ENCODE measurements around the gene KATNBL1. TPM values are rescaled to one million over a fixed set of nuclear protein-coding genes. Genes with fewer than 3 reads are reported as not detected.

KATNBL1 gene, protein sequence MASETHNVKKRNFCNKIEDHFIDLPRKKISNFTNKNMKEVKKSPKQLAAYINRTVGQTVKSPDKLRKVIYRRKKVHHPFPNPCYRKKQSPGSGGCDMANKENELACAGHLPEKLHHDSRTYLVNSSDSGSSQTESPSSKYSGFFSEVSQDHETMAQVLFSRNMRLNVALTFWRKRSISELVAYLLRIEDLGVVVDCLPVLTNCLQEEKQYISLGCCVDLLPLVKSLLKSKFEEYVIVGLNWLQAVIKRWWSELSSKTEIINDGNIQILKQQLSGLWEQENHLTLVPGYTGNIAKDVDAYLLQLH
- 42.8 and 61.0 TPM in 2 replicates for total RNA-seq

DNA sequence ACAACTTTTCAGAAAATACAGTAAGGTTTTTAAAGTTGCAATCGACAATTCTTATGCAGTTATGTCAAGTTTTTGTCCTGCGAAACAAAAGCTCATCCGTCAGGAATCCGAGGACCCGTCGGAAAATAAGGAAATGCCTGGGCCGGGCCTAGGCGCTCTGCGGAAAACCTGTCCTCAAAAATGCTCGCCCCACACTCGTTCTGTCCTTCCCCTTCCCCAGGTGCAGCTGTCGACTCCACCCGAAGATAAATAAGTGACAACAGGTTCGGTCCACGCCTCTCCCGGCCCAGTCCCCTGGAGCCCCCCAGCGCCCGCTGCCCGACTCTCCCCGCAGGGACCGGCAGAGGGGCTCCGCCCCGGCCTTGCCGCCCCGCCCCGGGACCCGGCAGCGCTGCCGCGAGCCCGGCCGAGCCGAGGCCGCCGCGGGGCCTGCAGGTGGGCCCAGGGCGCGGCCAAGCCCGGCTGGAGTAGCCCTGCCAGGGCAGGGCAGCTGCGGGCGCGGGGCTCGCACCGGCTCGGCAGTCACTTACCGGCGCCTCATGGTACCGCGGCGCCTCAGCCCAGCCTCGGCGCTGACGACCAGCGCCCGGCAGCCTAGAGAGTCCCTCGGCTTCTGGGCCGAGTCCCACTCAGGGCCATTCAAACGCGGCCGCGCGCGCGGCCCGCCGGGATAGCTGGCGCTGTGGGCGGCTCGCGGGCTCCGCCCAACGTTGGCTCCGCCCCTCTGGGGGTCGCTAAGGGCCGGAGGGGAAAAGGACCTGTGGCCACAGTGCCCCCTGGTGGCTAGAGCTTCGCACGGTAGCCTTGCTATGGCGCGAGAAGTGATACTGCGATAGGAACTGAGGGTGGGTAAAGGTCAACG, at the start of gene KATNBL1:
Gene KATNBL1, minus strand, starts transcription at position 676 of the 862 bp plus-strand sequence. CDS start 46,420 bp downstream, outside the sequence.

DNA sequence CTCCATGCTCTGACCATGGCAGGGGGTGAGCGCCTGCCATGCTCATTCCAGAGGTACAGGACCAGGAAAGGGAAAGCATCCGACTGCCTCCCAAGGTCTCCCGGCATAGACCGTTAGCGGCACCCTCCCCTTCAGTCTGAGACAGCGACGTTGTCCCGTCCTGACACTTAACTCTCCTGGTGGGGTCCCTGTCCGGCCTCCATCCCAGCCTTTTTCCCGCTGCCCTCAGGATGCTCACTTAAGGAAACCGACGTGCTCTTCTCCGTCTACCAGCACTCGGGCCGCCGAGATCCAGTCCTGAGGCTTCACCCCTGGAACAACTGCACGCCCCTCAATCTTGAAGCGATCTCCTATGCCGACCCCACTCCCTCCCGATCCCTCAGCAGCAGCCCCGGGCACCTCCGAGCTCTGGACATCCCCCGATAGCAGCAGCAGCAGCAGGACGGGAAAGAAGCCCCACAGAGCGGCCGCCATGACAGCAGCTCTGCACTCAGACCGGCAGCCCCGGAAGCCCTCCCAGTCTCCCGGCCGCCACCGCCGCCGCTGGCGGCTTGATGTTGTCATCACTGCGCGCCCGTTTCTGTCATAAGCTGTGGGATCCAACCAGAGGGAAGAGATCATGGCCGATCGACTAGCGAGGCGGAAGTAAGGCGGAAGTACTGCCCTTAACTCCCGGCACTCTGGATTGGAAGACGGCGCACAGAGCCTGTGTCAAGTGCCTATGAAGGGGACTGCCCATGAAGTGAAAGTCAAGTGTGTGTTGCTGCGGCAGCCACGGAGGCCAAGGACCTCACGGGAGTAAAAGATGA, 108.3 kb downstream of the KATNBL1 start, which contains the start of the genes EMC7 and PGBD4:
Gene EMC7, minus strand, starts transcription at position 497 of the 809 bp plus-strand sequence. Its CDS starts 23 bp downstream, at position 474.
Gene PGBD4, plus strand, starts transcription at position 718 of the 809 bp plus-strand sequence. CDS start 449 bp downstream, outside the sequence.

Other genes starting within 250 kb of the KATNBL1 start
- gene CHRM5, start 241.6 kb downstream of the KATNBL1 start, total RNA-seq: not detected in 2 replicates
- 23.8 and 29.6 TPM in 2 replicates for gene AVEN, start 170.9 kb downstream of the KATNBL1 start, total RNA-seq
- 30.4 and 36.0 TPM in 2 replicates for gene EMC7, start 108.2 kb downstream of the KATNBL1 start, total RNA-seq
- 1.2 and 1.3 TPM in 2 replicates for gene PGBD4, start 108.0 kb downstream of the KATNBL1 start, total RNA-seq
- 111 and 122 TPM in 2 replicates for gene EMC4, start 14.9 kb upstream of the KATNBL1 start, total RNA-seq
- gene SLC12A6, start 127.7 kb upstream of the KATNBL1 start, total RNA-seq: 25.5 and 30.6 TPM in 2 replicates
- gene NOP10, start 133.0 kb upstream of the KATNBL1 start, total RNA-seq: 285 and 293 TPM in 2 replicates
- gene NUTM1, start 133.2 kb upstream of the KATNBL1 start, total RNA-seq: not detected in 2 replicates
- 9.8 and 10.1 TPM in 2 replicates for gene LPCAT4, start 157.1 kb upstream of the KATNBL1 start, total RNA-seq
- gene GOLGA8A, start 227.7 kb upstream of the KATNBL1 start, total RNA-seq: 10.0 and 11.1 TPM in 2 replicates

Measured in vein endothelial cell (primary cell).